DOHH2 (cell line): Measurements from ENCODE around the gene TAPT1.

Experiments used
- H3F3A ChIP-seq: fragments of 200-600 bp; sonication (generic), shearing (Covaris generic); 2 replicates; pipeline ENCODE4 v1.6.0; 2016; ENCODE audit warnings: antibody characterized with exemption, mild to moderate bottlenecking; ENCODE audit not compliant: control insufficient read depth, insufficient read depth
- H3K27ac ChIP-seq: fragments of 200-600 bp; sonication (generic); 2 replicates; pipeline ENCODE4 v1.5.1; 2014; ENCODE audit warnings: low read depth, mild to moderate bottlenecking, low read length, moderate library complexity
- H3K27me3 ChIP-seq: fragments of 200-600 bp; sonication (generic); 2 replicates; pipeline ENCODE4 v1.6.1; 2014; ENCODE audit warnings: mild to moderate bottlenecking, low read length, mixed read lengths; ENCODE audit not compliant: control insufficient read depth
- H3K36me3 ChIP-seq: fragments of 200-600 bp; sonication (generic); 2 replicates; pipeline ENCODE4 v1.6.1; 2014; ENCODE audit warnings: mild to moderate bottlenecking, low read length, moderate library complexity, mixed read lengths; ENCODE audit not compliant: control insufficient read depth
- H3K4me1 ChIP-seq: fragments of 200-600 bp; sonication (generic); 2 replicates; pipeline ENCODE4 v1.6.1; 2014; ENCODE audit warnings: mild to moderate bottlenecking, low read length, mixed read lengths; ENCODE audit not compliant: control insufficient read depth
- H3K4me2 ChIP-seq: fragments of 200-600 bp; sonication (generic); 2 replicates; pipeline ENCODE4 v1.6.0; 2014; ENCODE audit warnings: mild to moderate bottlenecking, low read length, moderate library complexity
- H3K4me3 ChIP-seq: fragments of 200-600 bp; sonication (generic); 2 replicates; pipeline ENCODE4 v1.5.1; 2014; ENCODE audit warnings: mild to moderate bottlenecking, low read length, mixed read lengths
- H3K79me2 ChIP-seq: fragments of 200-600 bp; sonication (generic); 2 replicates; pipeline ENCODE4 v1.6.1; 2014; ENCODE audit warnings: mild to moderate bottlenecking, low read length, mixed read lengths; ENCODE audit not compliant: control insufficient read depth
- H3K9me2 ChIP-seq: fragments of 200-600 bp; sonication (generic); replicated peaks from 2 replicates; pipeline ENCODE4 v1.6.1; 2014; ENCODE audit warnings: mild to moderate bottlenecking, low read length, mixed read lengths; ENCODE audit not compliant: control insufficient read depth
- H3K9me3 ChIP-seq: fragments of 200-600 bp; sonication (generic); 2 replicates; pipeline ENCODE4 v1.6.1; 2014; ENCODE audit warnings: antibody characterized with exemption, low read length, mixed read lengths; ENCODE audit not compliant: control insufficient read depth, insufficient read depth
- H4K20me1 ChIP-seq: fragments of 200-600 bp; sonication (generic); 2 replicates; pipeline ENCODE4 v1.6.0; 2014; ENCODE audit warnings: low read depth, mild to moderate bottlenecking, antibody characterized with exemption, low read length, moderate library complexity; ENCODE audit not compliant: control insufficient read depth, insufficient read depth
- EZH2phosphoT487 ChIP-seq: fragments of 200-600 bp; sonication (generic); IDR thresholded peaks from 2 replicates; pipeline ENCODE4 v1.6.1; 2017; ENCODE audit warnings: borderline replicate concordance, mild to moderate bottlenecking, antibody characterized with exemption, low read length, moderate library complexity, mixed read lengths
- TF ChIP-seq, protein P1 (sequence below): fragments of 200-600 bp; sonication (generic); IDR thresholded peaks from one replicate; pipeline ENCODE4 v1.5.1; 2014; ENCODE audit warnings: antibody characterized with exemption, mild to moderate bottlenecking, low read depth, low read length; ENCODE audit not compliant: poor library complexity, severe bottlenecking

The TAPT1 gene

DNA sequence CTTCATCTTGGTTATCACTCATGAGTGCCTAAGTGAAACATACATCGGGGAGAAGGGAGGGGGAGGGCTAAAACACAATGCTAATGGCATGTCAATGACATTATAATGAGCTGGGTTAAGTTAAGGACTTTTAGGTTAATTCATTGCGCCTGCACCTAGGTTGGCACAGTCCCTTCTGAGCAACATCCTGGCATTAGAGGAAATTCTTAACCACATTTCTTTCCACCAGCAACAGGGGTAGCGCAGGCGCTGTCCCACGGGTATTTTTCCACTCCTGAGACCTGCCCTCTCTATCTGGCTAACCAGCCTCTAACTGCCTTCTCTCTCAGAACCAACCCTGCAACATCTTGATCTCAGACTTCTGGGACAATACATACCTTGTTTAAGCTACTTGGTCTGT lies 103.5 kb downstream of the TAPT1 start:
- H3K79me2 ChIP-seq: no peaks in the 10 kb centered on the region
- TF ChIP-seq EZH2phosphoT487: no peak
- TF ChIP-seq, protein P1, sequence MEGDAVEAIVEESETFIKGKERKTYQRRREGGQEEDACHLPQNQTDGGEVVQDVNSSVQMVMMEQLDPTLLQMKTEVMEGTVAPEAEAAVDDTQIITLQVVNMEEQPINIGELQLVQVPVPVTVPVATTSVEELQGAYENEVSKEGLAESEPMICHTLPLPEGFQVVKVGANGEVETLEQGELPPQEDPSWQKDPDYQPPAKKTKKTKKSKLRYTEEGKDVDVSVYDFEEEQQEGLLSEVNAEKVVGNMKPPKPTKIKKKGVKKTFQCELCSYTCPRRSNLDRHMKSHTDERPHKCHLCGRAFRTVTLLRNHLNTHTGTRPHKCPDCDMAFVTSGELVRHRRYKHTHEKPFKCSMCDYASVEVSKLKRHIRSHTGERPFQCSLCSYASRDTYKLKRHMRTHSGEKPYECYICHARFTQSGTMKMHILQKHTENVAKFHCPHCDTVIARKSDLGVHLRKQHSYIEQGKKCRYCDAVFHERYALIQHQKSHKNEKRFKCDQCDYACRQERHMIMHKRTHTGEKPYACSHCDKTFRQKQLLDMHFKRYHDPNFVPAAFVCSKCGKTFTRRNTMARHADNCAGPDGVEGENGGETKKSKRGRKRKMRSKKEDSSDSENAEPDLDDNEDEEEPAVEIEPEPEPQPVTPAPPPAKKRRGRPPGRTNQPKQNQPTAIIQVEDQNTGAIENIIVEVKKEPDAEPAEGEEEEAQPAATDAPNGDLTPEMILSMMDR: no peak
- no peaks in the 10 kb centered on the region for H3F3A ChIP-seq
- 0 out of 2 replicates have a peak, but pooled peaks cover 10% of the 10 kb centered on the region for H3K27me3 ChIP-seq
- H3K4me1 ChIP-seq: no peaks in the 10 kb centered on the region
- H3K9me2 ChIP-seq: no peaks in the 10 kb centered on the region
- no peaks in the 10 kb centered on the region for H3K9me3 ChIP-seq
- H3K27ac ChIP-seq: no peak overlapping the region
- H3K36me3 ChIP-seq: no peaks in the 10 kb centered on the region
- no peak overlapping the region for H3K4me3 ChIP-seq
- H3K4me2 ChIP-seq: no peak overlapping the region
- no peaks in the 10 kb centered on the region for H4K20me1 ChIP-seq

DNA sequence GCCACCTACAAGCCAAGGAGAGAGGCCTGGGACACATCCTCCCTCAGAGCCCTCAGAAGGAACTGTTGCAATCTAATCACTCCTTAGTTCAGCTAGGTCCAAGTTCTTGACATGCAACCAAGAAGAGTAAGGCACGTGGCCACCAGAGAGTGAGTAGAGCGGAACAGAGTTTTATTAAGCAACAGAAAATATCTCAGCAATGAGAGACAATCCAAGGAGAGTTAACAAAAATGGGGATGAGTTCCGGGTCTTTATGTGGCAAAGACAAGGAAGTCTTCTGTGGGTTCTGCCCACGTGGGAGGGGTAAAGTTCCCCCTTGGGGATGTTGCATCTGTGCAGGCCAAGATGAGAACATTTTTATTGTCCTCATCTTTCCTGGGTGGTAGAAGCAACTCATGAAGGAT lies 104.0 kb downstream of the TAPT1 start:
- H3F3A ChIP-seq: no peaks in the 10 kb centered on the region
- no peaks in the 10 kb centered on the region for H3K79me2 ChIP-seq
- H3K4me1 ChIP-seq: no peaks in the 10 kb centered on the region
- no peak overlapping the region for H3K4me3 ChIP-seq
- no peaks in the 10 kb centered on the region for H3K9me2 ChIP-seq
- no peaks in the 10 kb centered on the region for H4K20me1 ChIP-seq
- no peak overlapping the region for H3K27ac ChIP-seq
- H3K9me3 ChIP-seq: no peaks in the 10 kb centered on the region
- no peaks in the 10 kb centered on the region for H3K36me3 ChIP-seq
- no peak for TF ChIP-seq EZH2phosphoT487
- TF ChIP-seq, protein P1: no peak
- 0 out of 2 replicates have a peak, but pooled peaks cover 10% of the 10 kb centered on the region for H3K27me3 ChIP-seq
- H3K4me2 ChIP-seq: no peak overlapping the region

DNA sequence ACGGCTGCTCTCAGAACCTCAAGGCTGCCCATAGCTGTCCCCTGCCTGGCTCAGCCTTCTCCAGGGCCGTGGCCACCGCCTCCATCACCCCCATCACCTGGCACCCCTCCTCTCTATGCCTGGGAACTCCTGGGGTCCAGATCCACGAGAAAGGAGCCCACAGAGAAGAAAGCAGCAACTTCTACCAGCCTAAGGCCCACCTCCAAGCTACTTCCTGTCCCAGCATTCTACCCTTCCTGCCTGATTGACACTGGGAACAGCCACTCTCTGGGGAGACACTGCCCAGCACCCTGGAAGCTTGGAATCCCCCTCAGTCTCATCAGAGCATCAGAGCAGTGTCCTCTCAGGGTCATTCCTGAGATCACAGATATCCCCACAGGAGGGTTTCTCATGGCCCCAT lies 105.6 kb downstream of the TAPT1 start:
- Histone ChIP-seq H3K36me3 (no peaks in the 10 kb centered on the region), H3F3A (no peaks in the 10 kb centered on the region), H3K4me3 (no peak overlapping the region), H3K4me1 (no peaks in the 10 kb centered on the region), H3K4me2 (no peak overlapping the region), H3K9me3 (no peaks in the 10 kb centered on the region), H3K27ac (no peak overlapping the region), H3K27me3 (0 out of 2 replicates have a peak, but pooled peaks cover 7% of the 10 kb centered on the region), H4K20me1 (no peaks in the 10 kb centered on the region), H3K79me2 (no peaks in the 10 kb centered on the region), H3K9me2 (no peaks in the 10 kb centered on the region)
- no peak for TF ChIP-seq EZH2phosphoT487
- TF ChIP-seq, protein P1: no peak

DNA sequence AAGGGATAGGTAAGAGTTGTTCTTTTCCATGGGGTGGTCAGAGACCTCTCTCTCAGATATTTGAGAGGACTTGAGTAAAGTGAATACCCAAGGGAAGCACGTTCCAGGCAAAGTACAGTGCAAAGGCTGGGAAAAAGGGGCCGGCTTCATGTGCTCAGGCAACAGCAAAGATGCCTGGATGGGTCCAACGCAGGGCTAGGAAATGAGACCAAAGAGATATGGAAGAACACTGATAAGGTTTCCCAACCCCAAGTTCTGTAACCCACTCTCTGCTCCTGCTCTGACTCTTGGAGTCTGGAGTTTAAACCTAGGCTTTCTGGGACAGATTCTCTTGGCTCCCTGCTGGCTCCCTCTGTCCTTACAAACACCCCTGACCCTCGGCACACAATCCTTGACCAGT lies 106.3 kb downstream of the TAPT1 start:
- H3F3A ChIP-seq: no peaks in the 10 kb centered on the region
- H3K9me2 ChIP-seq: no peaks in the 10 kb centered on the region
- H3K9me3 ChIP-seq: no peaks in the 10 kb centered on the region
- H3K4me2 ChIP-seq: no peak overlapping the region
- H3K36me3 ChIP-seq: no peaks in the 10 kb centered on the region
- no peaks in the 10 kb centered on the region for H3K79me2 ChIP-seq
- H3K4me3 ChIP-seq: no peak overlapping the region
- TF ChIP-seq, protein P1: no peak
- TF ChIP-seq EZH2phosphoT487: no peak
- H4K20me1 ChIP-seq: no peaks in the 10 kb centered on the region
- no peak overlapping the region for H3K27ac ChIP-seq
- H3K4me1 ChIP-seq: no peaks in the 10 kb centered on the region
- H3K27me3 ChIP-seq: 0 out of 2 replicates have a peak, but pooled peaks cover 5% of the 10 kb centered on the region
